Muscle of leg (tissue), 16 donors: Measurements from ENCODE around the gene NAA50. TPM values are rescaled to one million over a fixed set of nuclear protein-coding genes. Genes with fewer than 3 reads are reported as not detected.
A peak's percentile ranks its signal among the peaks of the same experiment; 100 is the strongest.

ENCODE experiments used
- DNase-seq: peaks from one replicate; pipeline ENCODE4 v3.0.0; 2013
- H3K27ac ChIP-seq: one replicate; pipeline ENCODE4 v1.5.1; 2013; ENCODE audit warnings: mild to moderate bottlenecking, low read length, control low read depth
- H3K27me3 ChIP-seq: one replicate; pipeline ENCODE4 v1.6.1; 2013; ENCODE audit warnings: low read length; ENCODE audit not compliant: control insufficient read depth, insufficient read depth
- H3K36me3 ChIP-seq: one replicate; pipeline ENCODE4 v1.6.1; 2013; ENCODE audit warnings: low read length; ENCODE audit not compliant: control insufficient read depth, insufficient read depth
- H3K4me1 ChIP-seq: one replicate; pipeline ENCODE4 v1.6.1; 2013; ENCODE audit warnings: low read length; ENCODE audit not compliant: control insufficient read depth, insufficient read depth
- H3K4me3 ChIP-seq: one replicate; pipeline ENCODE4 v1.5.1; 2013; ENCODE audit warnings: low read length, control low read depth
- H3K9me3 ChIP-seq: replicated peaks from 2 replicates; pipeline ENCODE4 v1.6.1; 2013; ENCODE audit warnings: low read depth, low read length; ENCODE audit not compliant: control insufficient read depth
- WGBS: methylation state at CpG from one replicate; pipeline ENCODE4 v1.1.5; 2013; ENCODE audit warnings: missing lambda C conversion rate; ENCODE audit not compliant: insufficient coverage; 5-methylcytosine and 5-hydroxymethylcytosine counted together
- long read RNA-seq, 11 donors: transcript quantifications; one replicate each; lab custom pipeline, GENCODE V29; 2026
- polyA plus RNA-seq, 8 donors: library from polyadenylated mRNA; unstranded; fragments of 120-200 nt; gene quantifications; one replicate each; pipeline versions ENCODE4 v1.2.1 to v1.2.3, GENCODE V29; 2013; ENCODE audit warnings: inconsistent platforms in 1 of 8, low replicate concordance in 1 of 8; ENCODE audit not compliant: insufficient read length in 8 of 8, insufficient read depth in 1 of 8
- total RNA-seq: library from RNA; stranded (reverse); fragments of 120-200 nt; gene quantifications from one replicate; pipeline ENCODE4 v1.2.4, GENCODE V29; 2013

NAA50 gene
- total RNA-seq (122 TPM), polyA plus RNA-seq (100 to 1,000 TPM; 112 to 188 (median 164) TPM)
- long read RNA-seq, donor 1, full-length matches to known transcripts, result 21 of 42 reads
- long read RNA-seq, donor 1, partial matches to known transcripts, result 21 of 42 reads
- long read RNA-seq, donor 1, other reads (novel, unspliced or antisense), result 0 of 42 reads
- long read RNA-seq, donor 2, full-length matches to known transcripts, result 2 of 2 reads
- long read RNA-seq, donor 2, partial matches to known transcripts, result 0 of 2 reads
- long read RNA-seq, donor 2, other reads (novel, unspliced or antisense), result 0 of 2 reads
- long read RNA-seq, donor 3, full-length matches to known transcripts, result 43 of 64 reads
- long read RNA-seq, donor 3, partial matches to known transcripts, result 21 of 64 reads
- long read RNA-seq, donor 3, other reads (novel, unspliced or antisense), result 0 of 64 reads
- long read RNA-seq, donor 4, full-length matches to known transcripts, result 29 of 44 reads
- long read RNA-seq, donor 4, partial matches to known transcripts, result 15 of 44 reads
- long read RNA-seq, donor 4, other reads (novel, unspliced or antisense), result 0 of 44 reads
- long read RNA-seq, donor 5, full-length matches to known transcripts, result 86 of 140 reads
- long read RNA-seq, donor 5, partial matches to known transcripts, result 54 of 140 reads
- long read RNA-seq, donor 5, other reads (novel, unspliced or antisense), result 0 of 140 reads
- long read RNA-seq, donor 6, full-length matches to known transcripts, result 44 of 65 reads
- long read RNA-seq, donor 6, partial matches to known transcripts, result 21 of 65 reads
- long read RNA-seq, donor 6, other reads (novel, unspliced or antisense), result 0 of 65 reads
- long read RNA-seq, donor 7, full-length matches to known transcripts, result 29 of 55 reads
- long read RNA-seq, donor 7, partial matches to known transcripts, result 26 of 55 reads
- long read RNA-seq, donor 7, other reads (novel, unspliced or antisense), result 0 of 55 reads
- long read RNA-seq, donor 8, full-length matches to known transcripts, result 25 of 25 reads
- long read RNA-seq, donor 8, partial matches to known transcripts, result 0 of 25 reads
- long read RNA-seq, donor 8, other reads (novel, unspliced or antisense), result 0 of 25 reads
- long read RNA-seq, donor 9, full-length matches to known transcripts, result 36 of 61 reads
- long read RNA-seq, donor 9, partial matches to known transcripts, result 25 of 61 reads
- long read RNA-seq, donor 9, other reads (novel, unspliced or antisense), result 0 of 61 reads
- long read RNA-seq, donor 10, full-length matches to known transcripts, result 59 of 74 reads
- long read RNA-seq, donor 10, partial matches to known transcripts, result 15 of 74 reads
- long read RNA-seq, donor 10, other reads (novel, unspliced or antisense), result 0 of 74 reads
- long read RNA-seq, donor 11, full-length matches to known transcripts, result 31 of 56 reads
- long read RNA-seq, donor 11, partial matches to known transcripts, result 25 of 56 reads
- long read RNA-seq, donor 11, other reads (novel, unspliced or antisense), result 0 of 56 reads

- DNase-seq, result peak; percentile 99
- no peaks in the 10 kb centered on the region for H3K27me3 ChIP-seq
- H3K4me1 ChIP-seq, result peaks cover 4% of the 10 kb centered on the region
- H3K36me3 ChIP-seq, result no peaks in the 10 kb centered on the region
- H3K9me3 ChIP-seq, result no peaks in the 10 kb centered on the region
- WGBS, result 0% methylated on average over 64 of the region's 72 CpGs
- H3K4me3 ChIP-seq, result peak within 1 kb of the TSS; percentile 94
- peak within 1 kb of the TSS; percentile 98 for H3K27ac ChIP-seq
Measured at GRCh38 chr3:113745756-113746547, at the start of gene NAA50. Gene NAA50 (minus strand): TSS chr3:113746249. CDS start chr3:113745949, 300 bp downstream.

GRCh38 chr3:113795693-113796092 is 49.6 kb upstream of the NAA50 start:
- H3K36me3 ChIP-seq, result peaks cover 20% of the 10 kb centered on the region
- H3K27me3 ChIP-seq, result no peaks in the 10 kb centered on the region
- H3K9me3 ChIP-seq, result no peaks in the 10 kb centered on the region
- no CpG with 5 or more reads among the region's 4 CpGs for WGBS
- H3K27ac ChIP-seq, result no peak overlapping the region
- no peaks in the 10 kb centered on the region for H3K4me1 ChIP-seq
- no peak for DNase-seq
- no peak overlapping the region for H3K4me3 ChIP-seq

GRCh38 chr3:113794526-113794925 is 48.5 kb upstream of the NAA50 start:
- Histone ChIP-seq H3K9me3 (no peaks in the 10 kb centered on the region), H3K4me1 (no peaks in the 10 kb centered on the region), H3K4me3 (no peak overlapping the region), H3K27ac (no peak overlapping the region), H3K27me3 (no peaks in the 10 kb centered on the region), H3K36me3 (peaks cover 19% of the 10 kb centered on the region)
- WGBS, result 83% methylated on average over 2 of the region's 4 CpGs
- DNase-seq, result no peak

GRCh38 chr3:113791381-113791780 is 45.3 kb upstream of the NAA50 start:
- no peaks in the 10 kb centered on the region for H3K9me3 ChIP-seq
- H3K4me3 ChIP-seq, result no peak overlapping the region
- no peaks in the 10 kb centered on the region for H3K4me1 ChIP-seq
- no peaks in the 10 kb centered on the region for H3K27me3 ChIP-seq
- no peak overlapping the region for H3K27ac ChIP-seq
- DNase-seq, result no peak
- H3K36me3 ChIP-seq, result peaks cover 33% of the 10 kb centered on the region

GRCh38 chr3:113783980-113784379 is 37.9 kb upstream of the NAA50 start:
- 67% methylated on average over 1 of the region's 4 CpGs for WGBS
- Histone ChIP-seq H3K4me1 (no peaks in the 10 kb centered on the region), H3K27ac (peak overlapping the region; percentile 53), H3K27me3 (no peaks in the 10 kb centered on the region), H3K4me3 (no peak overlapping the region), H3K9me3 (no peaks in the 10 kb centered on the region), H3K36me3 (peaks cover 20% of the 10 kb centered on the region)
- DNase-seq, result peak; percentile 7

GRCh38 chr3:113783463-113783862 is 37.4 kb upstream of the NAA50 start:
- Histone ChIP-seq H3K4me3 (no peak overlapping the region), H3K36me3 (peaks cover 16% of the 10 kb centered on the region), H3K27ac (peak overlapping the region; percentile 54)

GRCh38 chr3:113776564-113776963 is 30.5 kb upstream of the NAA50 start:
- H3K4me1 ChIP-seq, result no peaks in the 10 kb centered on the region
- H3K9me3 ChIP-seq, result no peaks in the 10 kb centered on the region
- no CpG with 5 or more reads among the region's 3 CpGs for WGBS
- DNase-seq, result no peak
- H3K36me3 ChIP-seq, result peaks cover 3% of the 10 kb centered on the region
- H3K4me3 ChIP-seq, result no peak overlapping the region
- H3K27me3 ChIP-seq, result no peaks in the 10 kb centered on the region
- no peak overlapping the region for H3K27ac ChIP-seq

More at GRCh38 chr3:113783463-113783862, 37.4 kb upstream of the NAA50 start:
- no peaks in the 10 kb centered on the region for H3K9me3 ChIP-seq
- H3K4me1 ChIP-seq, result no peaks in the 10 kb centered on the region
- DNase-seq, result peak; percentile 35
- H3K27me3 ChIP-seq, result no peaks in the 10 kb centered on the region

GRCh38 chr3:113775516-113775915 is 29.5 kb upstream of the NAA50 start:
- 100% methylated on average over 1 of the region's 1 CpG for WGBS

GRCh38 chr3:113773381-113773780 is 27.3 kb upstream of the NAA50 start:
- Histone ChIP-seq H3K9me3 (no peaks in the 10 kb centered on the region), H3K36me3 (no peaks in the 10 kb centered on the region), H3K4me3 (no peak overlapping the region), H3K4me1 (no peaks in the 10 kb centered on the region), H3K27me3 (no peaks in the 10 kb centered on the region), H3K27ac (no peak overlapping the region)
- DNase-seq, result peak; percentile 7
- WGBS, result 89% methylated on average over 1 of the region's 3 CpGs

More at GRCh38 chr3:113775516-113775915, 29.5 kb upstream of the NAA50 start:
- Histone ChIP-seq H3K4me1 (no peaks in the 10 kb centered on the region), H3K27ac (no peak overlapping the region), H3K4me3 (no peak overlapping the region), H3K36me3 (no peaks in the 10 kb centered on the region), H3K9me3 (no peaks in the 10 kb centered on the region), H3K27me3 (no peaks in the 10 kb centered on the region)
- no peak for DNase-seq
